HG02763 (cell line): ENCODE measurements around the gene PPP1R9A.

Experiments used
- ATAC-seq: cut with Tn5 transposase; IDR thresholded peaks from one replicate; pipeline ENCODE4 v1.9.1; 2021; ENCODE audit warnings: mild to moderate bottlenecking, moderate library complexity; ENCODE audit not compliant: unreplicated experiment

The PPP1R9A gene

DNA sequence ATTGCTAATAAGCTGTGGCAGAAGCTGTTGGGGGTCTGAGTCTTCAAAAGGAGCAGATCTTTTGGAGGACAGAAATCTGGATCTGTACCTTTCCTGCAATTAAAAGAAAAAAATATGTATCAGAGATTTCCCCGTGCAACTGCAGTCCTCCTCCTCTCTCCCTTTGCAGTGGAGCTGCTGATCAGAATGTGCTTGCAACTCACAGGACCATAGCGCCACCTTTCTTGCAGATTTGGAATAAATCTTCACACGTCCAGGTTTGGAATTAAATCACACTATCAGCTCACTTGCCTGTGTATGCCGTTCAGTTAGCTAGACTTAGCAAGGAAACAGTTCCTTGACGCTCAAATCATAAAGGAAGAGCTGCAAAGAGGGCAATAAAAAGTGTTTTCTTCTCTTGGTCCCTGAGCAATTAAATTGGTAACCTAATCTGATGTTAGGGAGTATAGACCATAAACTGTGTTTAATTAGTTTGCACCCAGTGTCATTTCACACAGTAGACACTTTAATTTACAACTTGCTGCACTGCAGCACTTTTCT, 339.5 kb downstream of the PPP1R9A start:
- ATAC-seq = peak; percentile 47

DNA sequence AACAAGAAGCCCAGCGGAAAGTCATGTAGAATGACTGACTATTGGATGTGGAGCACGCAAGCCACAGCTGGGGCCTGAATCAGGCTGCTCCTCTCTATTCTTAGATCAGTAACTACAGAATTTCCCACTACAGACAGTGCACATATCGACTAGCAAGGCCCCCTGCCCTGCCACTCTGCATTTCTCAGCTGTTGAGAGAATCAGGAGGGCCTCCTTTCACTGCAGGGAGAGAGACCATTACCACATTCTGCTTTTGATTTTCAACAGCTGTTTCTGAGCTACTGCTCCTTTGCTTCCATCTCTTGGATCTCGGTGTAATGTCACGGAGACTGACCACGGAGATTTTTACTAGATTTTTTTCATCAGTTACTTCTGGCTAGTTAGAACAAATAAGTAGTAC, 343.2 kb downstream of the PPP1R9A start:
- no peak for ATAC-seq

DNA sequence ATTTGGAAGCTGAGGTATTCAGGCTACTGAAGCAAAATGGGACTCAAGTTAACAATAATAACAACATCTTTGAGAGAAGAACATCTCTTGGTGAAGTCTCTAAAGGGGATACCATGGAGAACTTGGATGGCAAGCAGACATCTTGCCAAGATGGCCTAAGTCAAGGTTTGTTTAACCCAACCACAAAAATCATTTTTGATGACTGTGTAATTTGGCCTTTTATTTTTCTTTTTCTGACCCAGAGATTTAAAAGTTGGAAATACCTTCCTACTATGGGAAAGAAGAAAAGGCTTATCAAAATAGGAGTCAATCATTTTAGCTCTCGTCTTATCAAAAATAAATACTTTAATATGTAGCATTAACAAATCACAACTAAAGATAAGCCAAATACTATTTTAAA, 344.6 kb downstream of the PPP1R9A start:
- no peak for ATAC-seq

DNA sequence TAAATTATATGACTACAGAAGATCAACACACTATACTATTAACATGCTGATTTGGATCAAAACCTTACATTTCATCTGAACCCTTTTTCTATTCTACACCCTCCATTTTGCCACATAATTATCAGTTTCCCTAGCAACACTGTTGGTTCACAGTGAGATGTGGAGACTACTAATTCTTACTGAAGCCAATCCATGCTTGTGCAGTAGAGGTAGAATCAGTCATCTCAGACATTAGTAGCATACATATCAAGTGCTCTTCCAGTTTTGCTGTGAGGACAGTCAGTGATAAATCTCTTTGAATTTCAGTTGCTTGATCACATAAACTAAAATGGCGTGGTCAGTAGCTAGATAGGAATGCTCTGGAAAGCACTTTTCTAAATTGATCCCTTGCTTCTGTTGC, 346.6 kb downstream of the PPP1R9A start:
- ATAC-seq = no peak

DNA sequence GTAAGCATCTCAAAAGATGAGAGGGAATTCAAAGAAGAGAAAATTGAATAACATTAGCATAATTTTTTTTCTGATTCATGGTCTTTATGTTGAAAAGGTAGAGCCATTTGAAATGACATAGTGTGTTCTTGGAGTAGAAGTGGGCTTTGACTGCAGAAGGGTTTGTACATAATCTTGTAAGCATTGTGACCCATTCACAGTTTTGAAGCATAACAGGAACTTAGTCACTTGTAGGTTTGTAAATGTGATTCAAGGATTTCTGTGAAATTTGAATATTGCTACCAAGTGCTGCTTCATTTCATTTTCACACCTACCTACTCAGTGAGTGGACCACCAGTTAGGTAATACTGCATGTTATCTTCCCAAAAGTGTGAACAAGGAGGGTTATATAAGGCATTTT, 348.3 kb downstream of the PPP1R9A start:
- ATAC-seq = no peak

DNA sequence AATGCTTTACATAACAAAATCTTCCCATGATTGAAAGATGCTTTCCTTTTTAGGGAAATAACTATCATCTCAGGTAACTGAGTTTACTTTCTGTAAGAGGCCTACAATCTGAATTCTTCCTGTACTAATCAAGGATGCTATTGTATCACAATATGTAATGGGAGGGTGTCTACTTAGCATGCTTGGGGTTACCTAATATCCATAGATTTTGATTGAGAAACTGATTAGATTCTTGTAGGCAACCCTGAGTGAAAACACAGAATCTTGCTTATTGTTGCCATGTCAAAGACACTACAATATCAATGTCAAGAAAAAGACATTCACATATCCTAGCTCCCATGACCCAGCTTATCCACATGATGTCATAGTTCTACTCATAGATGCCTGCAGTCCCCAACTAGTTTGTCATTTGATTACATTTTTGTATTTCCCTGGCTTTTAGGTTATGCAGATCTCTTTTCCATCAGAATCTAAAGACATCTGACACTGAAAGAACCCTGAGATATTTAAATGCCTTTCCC, 354.6 kb downstream of the PPP1R9A start:
- no peak for ATAC-seq

DNA sequence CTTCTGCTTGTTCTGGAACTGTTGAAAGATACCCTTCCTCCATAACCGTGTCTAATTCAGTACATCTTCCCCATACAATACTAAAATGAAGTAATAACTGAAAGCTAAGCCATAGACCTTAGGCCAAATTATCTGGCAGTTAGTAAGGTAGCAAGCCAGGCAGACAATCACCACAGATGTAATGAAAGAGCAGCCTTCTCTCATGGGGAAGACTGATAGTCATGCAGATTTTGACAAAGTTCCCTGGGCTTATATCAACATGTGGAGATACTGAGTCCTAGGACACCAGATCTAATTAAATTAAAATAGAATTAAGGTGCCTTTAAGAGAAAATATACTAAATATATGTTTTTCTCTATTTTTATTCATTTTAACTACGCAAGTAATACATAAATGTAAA, 355.5 kb downstream of the PPP1R9A start:
- no peak for ATAC-seq

DNA sequence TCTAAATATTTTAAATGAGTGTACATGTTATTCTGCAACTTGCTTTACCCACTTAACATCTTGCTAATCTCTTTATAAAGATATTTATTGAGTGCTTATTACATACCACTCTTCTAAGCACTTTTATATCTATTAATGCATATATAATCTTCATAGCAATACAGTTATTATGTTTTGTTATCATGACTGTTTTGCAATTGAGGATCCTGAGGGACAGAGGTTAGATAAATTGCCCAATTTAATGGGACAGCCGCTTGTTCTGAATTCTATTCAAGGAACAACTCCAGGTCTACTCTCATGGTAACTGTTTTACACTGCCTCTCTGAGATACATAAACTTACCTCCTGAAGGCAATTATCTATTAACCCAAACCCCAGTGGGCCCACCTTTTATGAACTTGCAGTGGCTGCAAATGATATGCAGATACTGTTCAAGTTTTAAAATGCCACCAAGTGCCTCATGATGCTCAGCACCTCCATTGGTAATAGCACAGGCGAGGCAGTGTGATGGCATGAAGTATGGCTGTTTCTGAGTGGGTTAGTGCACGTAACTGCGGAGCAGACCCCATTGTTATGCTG, 356.5 kb downstream of the PPP1R9A start:
- no peak for ATAC-seq

DNA sequence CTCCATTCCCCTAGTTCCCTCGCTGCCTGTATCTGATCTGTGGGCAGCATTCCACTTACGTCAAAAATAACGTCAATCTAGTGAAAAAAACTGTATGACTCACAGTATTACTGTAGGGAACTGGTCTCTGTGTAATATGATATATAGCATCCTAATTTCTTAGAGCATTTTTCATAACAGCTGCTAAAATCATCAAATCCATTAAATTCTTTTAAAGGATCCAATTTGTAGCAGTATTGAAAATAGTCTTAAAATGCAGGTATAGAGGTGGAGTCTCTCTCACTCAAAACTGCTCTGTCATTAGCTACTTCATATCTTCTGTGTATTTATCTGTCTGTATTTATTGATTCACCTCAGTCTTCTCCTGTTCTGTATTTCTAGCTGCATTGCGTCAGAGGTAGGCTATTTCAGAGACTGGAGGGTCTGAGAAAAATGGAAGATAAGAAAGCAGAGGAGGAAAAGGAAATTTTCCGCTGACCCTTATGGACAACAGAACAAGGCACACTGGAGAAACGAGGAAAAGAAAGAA, 357.0 kb downstream of the PPP1R9A start:
- ATAC-seq = no peak

DNA sequence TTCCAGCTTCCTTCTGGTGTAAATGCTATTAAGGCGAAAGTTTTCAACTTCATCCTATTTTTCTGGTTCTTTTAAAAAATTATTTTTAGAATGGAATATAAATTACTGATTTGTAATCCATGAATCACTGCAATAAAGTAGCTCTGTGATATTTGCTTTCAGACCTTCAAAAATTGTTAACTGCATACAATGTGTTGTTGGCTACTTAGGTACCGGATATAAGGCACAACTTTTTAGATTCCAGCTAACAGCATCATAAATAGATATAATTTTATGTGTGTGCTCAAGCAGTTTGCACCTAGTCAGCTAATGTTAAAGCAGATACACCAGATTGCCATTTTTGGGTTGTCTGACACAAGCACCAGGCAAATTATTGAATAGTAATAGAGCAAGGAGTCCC, 358.2 kb downstream of the PPP1R9A start:
- ATAC-seq = no peak

DNA sequence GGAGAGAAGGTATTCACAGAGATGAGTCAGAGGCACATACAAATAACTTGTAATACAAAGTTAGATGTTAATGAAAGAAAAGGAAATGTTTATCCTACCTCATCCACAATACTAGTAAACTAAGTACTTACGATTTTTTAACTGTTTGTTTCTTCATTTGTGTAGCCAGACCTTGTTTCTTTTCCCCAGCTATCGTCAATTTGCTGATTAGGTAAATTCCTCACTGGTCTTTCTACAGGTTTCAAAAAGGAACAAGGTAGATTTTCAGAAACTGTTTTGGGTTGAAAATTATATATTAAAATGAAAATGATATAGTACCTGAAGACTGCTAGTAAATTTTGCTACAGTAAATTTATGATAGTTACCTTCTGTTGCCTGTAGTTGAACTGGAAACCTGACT, 360.4 kb downstream of the PPP1R9A start:
- no peak for ATAC-seq

DNA sequence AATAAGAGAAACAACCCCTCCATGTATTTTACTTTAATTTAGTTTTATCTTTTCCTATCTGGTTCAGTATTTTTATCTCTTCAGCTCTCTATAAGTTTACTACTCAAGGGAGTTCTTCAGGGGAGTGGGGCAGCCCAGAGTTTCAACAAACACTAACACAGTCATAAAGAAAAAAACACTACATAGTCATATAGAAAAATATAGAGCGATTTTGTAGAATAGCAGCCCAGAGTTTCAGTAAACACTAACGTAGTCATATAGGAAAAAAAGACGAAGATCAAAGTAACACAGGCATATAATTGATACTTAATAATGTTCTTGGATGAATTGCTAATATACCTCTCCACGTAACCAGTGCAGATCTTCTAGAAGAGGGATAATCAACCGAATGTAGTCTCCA, 362.2 kb downstream of the PPP1R9A start:
- no peak for ATAC-seq

DNA sequence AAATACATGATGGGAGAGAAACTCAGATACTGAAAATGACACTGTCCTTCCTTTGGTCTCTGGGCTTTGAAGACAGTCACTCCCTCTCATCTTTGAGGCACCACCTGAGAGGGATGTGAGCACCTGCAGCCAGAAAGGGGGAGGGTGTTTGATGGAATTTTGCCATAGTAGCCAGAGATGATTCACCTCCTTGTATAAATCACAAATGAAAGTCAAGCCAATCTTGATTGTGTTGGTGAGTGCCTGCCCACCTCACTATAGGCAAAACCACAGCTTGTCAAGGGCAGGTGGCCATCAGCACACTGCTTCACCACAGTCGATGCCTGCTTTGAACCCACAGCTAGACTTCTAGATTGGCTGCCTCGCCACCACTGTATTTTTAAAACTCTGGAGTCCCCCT, 368.7 kb downstream of the PPP1R9A start:
- no peak for ATAC-seq

DNA sequence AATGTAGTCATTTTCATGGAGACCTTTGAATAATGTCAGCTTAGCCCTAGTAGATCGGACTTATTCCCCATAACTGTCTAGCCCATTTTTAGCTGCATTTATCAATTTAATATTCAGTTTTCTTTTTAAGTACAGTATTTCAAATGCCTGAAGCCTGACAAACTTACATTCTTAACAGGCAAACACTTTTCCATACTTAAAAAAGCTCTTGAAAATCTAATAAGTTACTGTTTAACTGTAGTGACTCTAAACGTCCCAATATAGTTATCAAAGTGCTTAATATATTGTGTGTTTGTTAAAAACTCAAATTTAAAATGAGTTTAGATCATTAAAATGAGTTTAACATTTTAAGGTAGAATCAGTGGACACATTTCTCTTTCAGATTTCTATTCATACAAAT, 372.0 kb downstream of the PPP1R9A start:
- ATAC-seq = no peak

DNA sequence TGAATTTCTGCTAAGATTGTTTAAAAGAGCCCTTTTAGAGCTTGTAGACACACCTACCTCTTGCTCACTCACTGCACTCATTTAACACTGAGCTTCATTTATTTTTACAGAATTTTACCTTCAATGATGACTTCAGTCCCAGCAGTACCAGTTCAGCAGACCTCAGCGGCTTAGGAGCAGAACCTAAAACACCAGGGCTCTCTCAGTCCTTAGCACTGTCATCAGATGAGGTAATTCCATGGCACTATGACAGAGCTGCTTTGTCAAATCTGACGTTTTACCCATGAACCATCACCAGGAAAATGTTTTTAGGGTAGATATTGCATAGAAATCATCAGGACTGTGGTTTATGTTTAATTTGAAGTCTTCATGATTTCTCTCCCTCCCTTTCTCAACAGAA, 378.7 kb downstream of the PPP1R9A start:
- no peak for ATAC-seq

DNA sequence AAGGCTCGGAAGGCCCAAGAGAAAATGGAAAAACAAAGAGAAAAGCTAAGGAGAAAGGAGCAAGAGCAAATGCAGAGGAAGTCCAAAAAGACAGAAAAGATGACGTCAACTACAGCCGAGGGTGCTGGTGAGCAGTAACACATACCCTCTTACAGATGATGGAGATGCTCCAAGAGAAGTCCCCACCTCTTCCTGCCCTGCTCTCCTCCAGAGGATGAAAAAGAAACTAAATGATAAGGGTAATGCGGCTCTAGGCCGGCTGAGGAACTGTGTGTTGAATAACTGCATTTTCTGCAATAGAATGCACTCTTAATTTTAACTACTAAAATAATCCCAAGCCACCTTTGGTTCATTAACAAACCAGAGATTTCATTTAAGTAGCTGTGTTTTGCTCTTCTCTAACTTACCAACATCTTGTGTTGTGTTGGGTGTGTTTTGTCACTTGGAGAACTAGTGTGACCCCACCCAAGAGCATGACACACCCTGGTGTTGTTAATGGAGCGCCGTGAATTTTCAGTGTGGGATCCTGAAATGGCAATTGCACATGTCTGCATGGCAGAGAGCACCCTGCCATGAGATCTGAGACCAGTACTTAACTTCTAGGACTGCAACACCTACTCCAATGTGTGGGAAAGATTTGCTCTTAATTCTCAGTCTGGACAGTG, 382.9 kb downstream of the PPP1R9A start:
- no peak for ATAC-seq

DNA sequence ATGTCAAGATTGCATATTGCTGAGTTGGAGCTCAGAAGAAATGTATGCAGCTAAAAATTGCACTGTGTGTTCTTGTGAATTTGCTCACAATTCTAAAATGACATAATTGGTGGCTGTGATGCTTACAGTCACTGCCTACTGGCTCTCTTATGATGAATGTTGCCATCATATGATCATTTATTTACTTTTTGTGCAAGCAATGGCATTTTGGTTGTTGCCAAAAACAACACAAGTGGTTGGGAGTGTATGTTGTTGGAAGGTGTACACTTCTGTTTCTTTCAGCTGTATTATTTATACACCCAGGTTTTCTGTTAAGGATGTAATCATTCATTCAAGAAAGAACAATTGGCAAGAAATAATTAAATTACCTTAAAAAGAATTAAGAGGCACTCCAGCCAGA, 388.0 kb downstream of the PPP1R9A start:
- no peak for ATAC-seq

DNA sequence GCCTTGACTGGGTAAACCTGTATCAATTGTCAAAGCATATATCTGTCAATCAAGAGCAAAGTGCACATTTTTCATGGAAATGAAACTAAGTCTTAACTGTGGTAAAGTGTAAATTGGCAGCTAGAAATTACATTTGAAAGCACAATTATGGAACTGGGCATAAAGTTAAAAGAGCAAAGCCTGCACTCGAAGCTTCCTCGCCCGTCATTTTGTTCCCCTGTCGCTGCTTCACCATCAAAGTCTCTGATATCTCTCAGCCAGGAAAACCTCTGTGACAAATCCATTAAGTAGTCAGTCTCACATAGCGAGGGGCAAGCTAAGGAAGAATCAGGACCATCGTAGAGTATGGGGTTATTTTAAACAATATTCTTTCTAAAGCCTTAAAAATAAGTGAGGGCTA, 389.1 kb downstream of the PPP1R9A start:
- no peak for ATAC-seq

DNA sequence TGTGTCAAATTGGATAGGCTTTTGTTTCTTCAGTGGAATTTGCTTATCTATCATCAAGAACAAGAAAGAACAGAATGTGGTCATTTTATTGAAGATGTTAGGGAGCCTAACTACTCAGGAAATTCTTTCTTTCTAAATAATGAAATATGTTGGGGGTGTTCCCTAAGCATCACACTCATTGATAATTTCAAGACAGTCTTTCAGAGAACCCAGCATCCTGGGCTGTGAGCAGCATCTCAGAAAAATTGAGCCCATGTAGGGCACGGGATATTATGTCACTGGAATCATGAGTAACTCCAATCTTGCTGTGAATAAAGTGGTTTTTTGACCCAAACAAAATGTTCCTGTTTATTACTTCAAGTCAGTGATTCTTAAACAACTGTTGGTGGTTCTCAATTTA, 389.6 kb downstream of the PPP1R9A start:
- no peak for ATAC-seq

DNA sequence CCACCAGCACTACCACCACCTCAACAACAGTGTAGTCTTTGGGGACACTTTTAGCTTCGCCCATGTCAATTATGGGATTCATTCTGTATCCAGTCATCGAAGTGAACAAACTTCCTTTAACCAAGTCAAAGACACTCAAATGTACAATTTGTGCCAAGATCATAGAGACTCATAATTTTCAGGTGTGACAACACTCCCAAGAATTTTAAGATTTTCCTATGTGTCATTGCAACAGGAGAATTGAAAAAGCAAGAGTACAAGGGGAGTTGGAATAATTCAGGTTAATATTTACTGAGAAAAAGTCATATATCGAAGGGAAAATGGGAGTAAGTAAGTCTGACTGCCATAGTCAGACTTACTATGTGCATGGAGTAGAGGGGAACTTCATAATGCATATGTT, 390.7 kb downstream of the PPP1R9A start:
- ATAC-seq = no peak

DNA sequence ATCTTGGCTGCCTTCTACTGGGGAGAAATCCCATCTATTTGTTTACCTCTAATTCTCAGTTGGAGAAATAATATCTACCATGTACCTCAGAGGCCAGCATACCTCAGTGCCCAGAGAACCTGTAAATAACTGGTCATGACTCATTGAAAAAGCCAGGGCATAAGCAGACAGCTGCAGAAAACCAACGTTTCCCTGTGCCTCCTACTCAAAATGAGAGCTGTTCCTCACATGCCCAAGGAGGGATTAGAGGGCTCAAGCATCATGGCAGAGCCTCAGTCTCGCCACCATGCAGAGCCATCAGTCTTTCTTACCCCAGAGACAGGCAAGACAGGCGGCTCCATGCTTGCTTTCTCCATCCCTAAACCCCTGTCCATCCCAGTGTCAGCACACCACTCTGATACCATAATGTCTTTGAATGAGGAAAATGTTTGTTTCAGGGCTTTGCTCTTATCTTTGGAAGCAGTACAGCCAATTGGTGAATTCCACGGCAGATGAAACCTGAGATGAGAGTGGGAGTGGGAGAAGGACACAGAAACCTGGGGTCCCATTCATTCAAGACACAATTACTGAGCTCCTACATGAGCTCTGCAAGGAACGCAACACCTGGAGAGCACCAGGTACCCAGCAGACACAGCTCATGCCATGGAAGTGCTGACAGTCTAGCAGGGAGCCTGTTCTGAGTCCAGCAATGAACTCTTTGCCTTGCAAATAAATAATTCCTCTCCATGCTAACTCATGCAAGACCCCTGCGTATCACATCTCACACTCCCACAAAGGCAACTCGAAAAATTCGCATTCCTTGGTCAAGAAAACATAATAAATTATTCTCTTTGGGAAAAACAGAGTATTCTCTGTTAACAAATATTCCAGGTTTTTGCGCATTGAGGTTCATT, 395.9 kb downstream of the PPP1R9A start:
- ATAC-seq = no peak
